Upper lobe of right lung (tissue), 1 donor: ENCODE data around the gene GATAD2A. TPM values are rescaled to one million over a fixed set of nuclear protein-coding genes. Genes with fewer than 3 reads are reported as not detected.
A peak's percentile ranks its signal among the peaks of the same experiment; 100 is the strongest.

Experiments
- ATAC-seq: fragments of 200-7000 bp; cut with Tn5 transposase; one replicate; pipeline ENCODE4 v1.9.1; 2020; ENCODE audit warnings: mild to moderate bottlenecking, moderate library complexity
- DNase-seq: peaks from one replicate; pipeline ENCODE4 v3.0.0-alpha.2; 2020
- H3K27ac ChIP-seq: fragments of 200-600 bp; one replicate; pipeline ENCODE4 v1.8.0; 2022
- H3K27me3 ChIP-seq: fragments of 200-600 bp; one replicate; pipeline ENCODE4 v1.8.0; 2022; ENCODE audit warnings: mild to moderate bottlenecking
- H3K36me3 ChIP-seq: fragments of 200-600 bp; one replicate; pipeline ENCODE4 v1.8.0; 2022
- H3K4me1 ChIP-seq: fragments of 200-600 bp; one replicate; pipeline ENCODE4 v1.8.0; 2022
- H3K4me3 ChIP-seq: fragments of 200-600 bp; one replicate; pipeline ENCODE4 v1.8.0; 2022; ENCODE audit warnings: mild to moderate bottlenecking
- H3K9me3 ChIP-seq: fragments of 200-600 bp; one replicate; pipeline ENCODE4 v1.8.0; 2022
- intact Hi-C: fragments of 100-400 bp; cut with DNase I; formaldehyde crosslinking; loops from one replicate; pipeline ENCODE4 v1.11.0; 2022
- total RNA-seq: library from RNA; stranded (reverse); fragmentation: NEBNext Ultra II Directional; extraction: Animal tissue kit (Norgen Biotek cat#: 25700); gene quantifications from one replicate; pipeline ENCODE4 v1.2.1, GENCODE V29; 2021
- TF ChIP-seq, protein P1 (sequence below): fragments of 200-600 bp; IDR thresholded peaks from one replicate; pipeline ENCODE4 v1.8.0; 2022; ENCODE audit warnings: antibody characterized with exemption
- donor health status: DM: no; HTN: yes; CAD: no; lungs with severe emphysema.

Gene GATAD2A
- total RNA-seq, 1 donor from 2014 or later, result 85.8 TPM

DNA sequence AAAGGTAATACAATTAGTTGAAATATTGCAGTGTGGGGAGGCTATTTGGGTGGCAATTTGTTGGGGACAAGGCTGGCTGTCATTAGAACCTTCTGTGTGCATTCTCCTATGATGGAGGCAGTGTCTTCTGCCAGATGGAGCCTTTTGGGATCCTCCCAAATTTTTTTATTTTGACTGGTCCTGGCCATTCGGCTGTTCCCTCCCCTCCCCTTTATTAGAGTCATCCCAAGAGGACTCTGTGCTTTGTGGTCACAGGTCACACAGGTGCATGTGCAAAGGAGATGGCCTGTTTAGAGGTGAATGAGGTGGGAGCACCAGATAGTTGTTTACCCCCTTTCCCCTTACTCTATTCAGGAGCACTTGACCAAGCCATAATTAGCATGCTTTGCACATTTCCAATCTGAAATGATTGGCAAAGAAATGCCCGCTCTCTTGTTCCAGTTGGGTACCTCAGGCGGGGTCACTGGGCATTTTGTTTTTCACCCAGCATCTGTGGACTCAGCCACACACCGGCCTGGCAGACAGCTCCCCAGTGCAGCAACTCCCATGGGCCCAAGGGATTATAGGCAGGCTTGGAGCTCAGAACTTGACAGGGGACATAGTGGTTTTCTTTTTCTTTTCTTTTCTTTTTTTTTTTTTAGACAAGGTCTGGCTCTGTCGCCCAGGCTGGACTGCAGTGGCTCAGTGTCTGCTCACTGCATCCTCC lies 19.8 kb downstream of the GATAD2A start:
- Histone ChIP-seq H3K4me1 (peaks cover 15% of the 10 kb centered on the region), H3K9me3 (no peaks in the 10 kb centered on the region), H3K27me3 (no peaks in the 10 kb centered on the region), H3K36me3 (no peaks in the 10 kb centered on the region), H3K4me3 (no peak overlapping the region), H3K27ac (no peak overlapping the region)
- no peak for DNase-seq
- intact Hi-C loops, result no loop called here
- no peak for ATAC-seq
- TF ChIP-seq, protein P1, sequence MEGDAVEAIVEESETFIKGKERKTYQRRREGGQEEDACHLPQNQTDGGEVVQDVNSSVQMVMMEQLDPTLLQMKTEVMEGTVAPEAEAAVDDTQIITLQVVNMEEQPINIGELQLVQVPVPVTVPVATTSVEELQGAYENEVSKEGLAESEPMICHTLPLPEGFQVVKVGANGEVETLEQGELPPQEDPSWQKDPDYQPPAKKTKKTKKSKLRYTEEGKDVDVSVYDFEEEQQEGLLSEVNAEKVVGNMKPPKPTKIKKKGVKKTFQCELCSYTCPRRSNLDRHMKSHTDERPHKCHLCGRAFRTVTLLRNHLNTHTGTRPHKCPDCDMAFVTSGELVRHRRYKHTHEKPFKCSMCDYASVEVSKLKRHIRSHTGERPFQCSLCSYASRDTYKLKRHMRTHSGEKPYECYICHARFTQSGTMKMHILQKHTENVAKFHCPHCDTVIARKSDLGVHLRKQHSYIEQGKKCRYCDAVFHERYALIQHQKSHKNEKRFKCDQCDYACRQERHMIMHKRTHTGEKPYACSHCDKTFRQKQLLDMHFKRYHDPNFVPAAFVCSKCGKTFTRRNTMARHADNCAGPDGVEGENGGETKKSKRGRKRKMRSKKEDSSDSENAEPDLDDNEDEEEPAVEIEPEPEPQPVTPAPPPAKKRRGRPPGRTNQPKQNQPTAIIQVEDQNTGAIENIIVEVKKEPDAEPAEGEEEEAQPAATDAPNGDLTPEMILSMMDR, result no peak

DNA sequence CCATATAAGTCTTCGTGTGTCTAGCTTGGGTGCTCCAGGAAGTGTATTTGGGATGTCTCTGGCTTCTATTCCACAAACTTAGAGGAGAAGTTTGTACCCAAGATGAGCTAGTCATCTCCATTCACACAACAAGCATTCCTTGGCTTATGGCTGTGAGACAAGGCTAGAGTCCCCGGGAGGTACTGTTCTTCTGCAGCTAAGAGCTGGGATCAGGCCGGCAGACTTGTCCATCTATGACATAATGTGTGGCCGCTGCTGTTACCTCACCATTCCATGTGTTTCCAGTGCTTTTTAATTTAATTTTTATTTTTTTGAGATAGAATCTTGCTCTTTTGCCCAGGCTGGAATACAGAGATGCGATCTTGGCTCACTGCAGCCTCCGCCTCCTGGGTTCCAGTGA lies 20.7 kb downstream of the GATAD2A start:
- intact Hi-C loops, result no loop called here
- no peak for DNase-seq
- Histone ChIP-seq H3K36me3 (no peaks in the 10 kb centered on the region), H3K4me3 (no peak overlapping the region), H3K4me1 (peaks cover 13% of the 10 kb centered on the region), H3K27ac (no peak overlapping the region), H3K9me3 (no peaks in the 10 kb centered on the region), H3K27me3 (no peaks in the 10 kb centered on the region)
- TF ChIP-seq, protein P1, result no peak
- ATAC-seq, result no peak

DNA sequence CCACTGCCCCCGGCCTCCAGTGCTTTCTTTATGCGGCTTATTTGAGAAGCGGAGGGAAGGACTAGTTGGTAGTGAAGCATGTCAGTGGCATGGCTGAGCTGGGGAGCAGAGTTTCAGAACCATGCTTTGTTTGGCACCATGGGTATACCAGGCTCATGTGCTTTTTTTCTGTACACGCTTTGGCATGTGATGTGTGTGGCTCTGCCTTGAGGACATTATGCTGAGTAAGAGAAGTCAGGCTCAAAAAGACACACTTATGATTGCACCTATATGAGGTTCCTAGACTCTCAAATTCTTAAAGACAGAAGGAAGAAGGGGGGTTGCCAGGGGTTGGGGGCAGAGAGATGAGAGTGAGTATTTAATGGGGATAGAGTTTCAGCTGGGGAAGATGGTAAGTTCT lies 21.3 kb downstream of the GATAD2A start:
- H3K36me3 ChIP-seq, result no peaks in the 10 kb centered on the region
- TF ChIP-seq, protein P1, result no peak
- H3K4me1 ChIP-seq, result peaks cover 11% of the 10 kb centered on the region
- DNase-seq, result no peak
- no peak for ATAC-seq
- no peaks in the 10 kb centered on the region for H3K27me3 ChIP-seq
- no peak overlapping the region for H3K4me3 ChIP-seq
- no peak overlapping the region for H3K27ac ChIP-seq
- H3K9me3 ChIP-seq, result no peaks in the 10 kb centered on the region
- intact Hi-C loops, result no loop called here

DNA sequence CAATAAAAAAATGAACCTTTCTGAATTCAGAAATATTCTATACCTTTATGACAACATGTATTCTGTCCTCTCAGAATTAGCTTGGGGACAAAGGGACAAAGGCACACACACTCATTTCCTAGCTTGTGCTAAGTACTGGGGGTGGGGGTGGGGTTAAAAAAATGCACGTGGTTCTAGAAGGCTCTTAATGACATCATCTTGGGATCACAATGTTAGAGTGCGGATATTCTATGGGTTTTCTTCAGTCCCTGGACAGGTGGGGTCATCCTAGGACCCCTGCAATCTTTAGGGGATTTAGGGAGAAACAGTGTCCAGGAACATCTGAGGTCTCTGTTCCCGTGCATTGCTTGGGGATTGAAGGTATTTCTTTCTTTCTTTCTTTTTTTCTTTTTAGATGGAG lies 21.8 kb downstream of the GATAD2A start:
- H3K27me3 ChIP-seq, result no peaks in the 10 kb centered on the region
- DNase-seq (no peak), ATAC-seq (no peak)
- intact Hi-C loops, result no loop called here
- H3K27ac ChIP-seq, result no peak overlapping the region
- H3K9me3 ChIP-seq, result no peaks in the 10 kb centered on the region
- no peaks in the 10 kb centered on the region for H3K36me3 ChIP-seq
- TF ChIP-seq, protein P1, result no peak
- no peak overlapping the region for H3K4me3 ChIP-seq
- peaks cover 11% of the 10 kb centered on the region for H3K4me1 ChIP-seq

DNA sequence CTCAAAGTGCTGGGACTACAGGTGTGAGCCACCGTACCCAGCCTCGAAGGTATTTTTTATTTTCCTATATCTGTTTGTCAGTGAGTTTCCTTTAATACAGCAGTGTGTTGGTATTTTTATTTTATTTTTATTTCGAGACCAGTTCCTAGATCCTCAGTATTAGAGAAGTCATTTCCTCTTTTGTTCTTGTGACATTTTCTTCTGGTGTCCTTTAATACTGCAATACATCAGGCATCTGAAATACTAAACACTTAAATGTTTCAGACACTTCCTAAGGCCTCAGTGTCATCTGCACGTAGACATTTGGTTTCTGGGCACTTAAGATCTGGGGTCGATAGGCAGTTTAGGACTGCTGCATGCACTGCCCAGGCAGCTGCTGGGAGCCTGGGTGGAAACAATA lies 22.5 kb downstream of the GATAD2A start:
- no peak overlapping the region for H3K27ac ChIP-seq
- no peaks in the 10 kb centered on the region for H3K9me3 ChIP-seq
- intact Hi-C loops, result no loop called here
- peaks cover 11% of the 10 kb centered on the region for H3K4me1 ChIP-seq
- no peak for DNase-seq
- TF ChIP-seq, protein P1, result no peak
- no peaks in the 10 kb centered on the region for H3K36me3 ChIP-seq
- peak; percentile 29 for ATAC-seq
- no peak overlapping the region for H3K4me3 ChIP-seq
- H3K27me3 ChIP-seq, result no peaks in the 10 kb centered on the region

DNA sequence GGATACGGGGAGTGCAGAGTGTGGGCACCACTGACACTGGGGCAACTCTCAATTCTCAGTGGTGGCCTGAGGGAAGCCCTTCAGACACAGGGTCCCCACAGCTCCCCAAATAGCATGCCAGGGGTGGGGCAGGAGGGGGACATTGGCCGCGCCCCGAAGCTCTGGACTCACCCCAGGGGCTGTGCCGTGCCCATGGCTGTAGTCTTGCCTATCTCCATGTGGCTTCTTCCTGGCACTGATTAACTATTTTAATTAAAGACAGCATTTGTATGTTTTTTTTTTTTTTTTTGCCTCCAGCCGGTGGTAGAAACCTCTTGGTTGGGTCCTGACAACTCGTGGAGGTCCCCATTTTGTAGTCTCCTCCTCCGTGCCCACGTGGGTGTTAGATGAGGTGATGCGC lies 23.3 kb downstream of the GATAD2A start:
- Histone ChIP-seq H3K36me3 (no peaks in the 10 kb centered on the region), H3K27ac (no peak overlapping the region), H3K4me3 (no peak overlapping the region), H3K27me3 (no peaks in the 10 kb centered on the region), H3K4me1 (peaks cover 12% of the 10 kb centered on the region), H3K9me3 (no peaks in the 10 kb centered on the region)
- ATAC-seq (no peak), DNase-seq (no peak)
- intact Hi-C loops, result no loop called here
- TF ChIP-seq, protein P1, result no peak
